GM21717 (cell line): ENCODE data around the gene UBR4.

Experiments
- ATAC-seq: cut with Tn5 transposase; IDR thresholded peaks from one replicate; pipeline ENCODE4 v1.9.1; 2021; ENCODE audit warnings: mild to moderate bottlenecking, moderate library complexity; ENCODE audit not compliant: unreplicated experiment

The UBR4 gene

DNA sequence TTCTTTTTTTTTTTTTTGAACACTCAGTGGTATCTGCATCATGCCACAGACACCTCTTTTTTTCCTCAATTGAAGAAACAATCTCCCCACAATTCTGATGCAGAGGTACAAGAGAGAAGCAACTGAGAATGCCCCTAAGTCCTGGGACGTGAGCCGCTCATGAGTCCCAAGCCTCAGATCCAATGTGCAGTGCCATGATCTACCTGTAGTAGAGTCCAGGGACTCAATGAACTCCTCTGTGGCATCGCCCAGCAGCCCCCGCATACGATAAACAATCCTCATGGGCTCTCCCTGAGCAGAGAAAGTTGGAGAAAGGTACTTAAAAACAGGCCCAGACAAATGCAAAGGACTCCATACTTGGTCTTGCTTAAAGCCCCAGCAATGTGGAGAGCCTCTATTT is 113.1 kb downstream of the UBR4 start:
- no peak for ATAC-seq

DNA sequence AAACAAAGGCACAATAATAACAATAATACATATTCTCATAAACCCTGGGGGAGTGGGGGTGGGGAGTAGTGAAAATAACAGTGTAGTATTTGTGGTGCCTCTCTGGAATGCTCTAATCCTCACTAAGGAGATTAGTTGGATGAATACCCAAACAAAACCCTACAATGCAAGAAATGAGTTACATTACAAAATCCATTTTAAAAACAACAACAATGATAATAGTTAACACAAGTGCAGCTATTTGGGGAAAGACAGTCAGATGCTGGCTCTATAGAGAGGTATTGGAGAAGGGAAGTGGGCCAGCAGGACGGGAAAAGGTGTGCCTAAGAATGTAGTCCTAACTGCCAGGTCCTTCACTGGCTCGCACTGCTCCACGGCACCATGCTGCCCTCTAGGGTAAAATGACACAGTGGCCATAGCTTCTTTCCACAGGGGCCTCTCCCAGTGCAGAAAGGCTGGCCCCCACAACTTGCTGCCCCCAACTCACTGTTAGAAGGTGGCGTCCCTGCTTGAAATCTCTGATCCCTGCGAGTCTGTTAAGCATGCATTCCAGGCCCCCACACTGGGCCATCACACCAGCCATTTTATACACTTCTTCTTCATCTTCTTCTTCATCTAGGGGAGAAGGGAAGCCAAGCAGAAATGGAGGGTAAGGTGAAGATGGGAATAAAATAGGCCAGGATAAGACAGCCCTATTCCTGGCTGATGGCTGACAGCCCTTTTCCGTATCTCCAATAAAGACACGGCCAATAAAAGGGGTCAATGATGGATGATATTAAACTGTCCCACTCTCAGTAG is 113.8 kb downstream of the UBR4 start:
- ATAC-seq, result no peak

DNA sequence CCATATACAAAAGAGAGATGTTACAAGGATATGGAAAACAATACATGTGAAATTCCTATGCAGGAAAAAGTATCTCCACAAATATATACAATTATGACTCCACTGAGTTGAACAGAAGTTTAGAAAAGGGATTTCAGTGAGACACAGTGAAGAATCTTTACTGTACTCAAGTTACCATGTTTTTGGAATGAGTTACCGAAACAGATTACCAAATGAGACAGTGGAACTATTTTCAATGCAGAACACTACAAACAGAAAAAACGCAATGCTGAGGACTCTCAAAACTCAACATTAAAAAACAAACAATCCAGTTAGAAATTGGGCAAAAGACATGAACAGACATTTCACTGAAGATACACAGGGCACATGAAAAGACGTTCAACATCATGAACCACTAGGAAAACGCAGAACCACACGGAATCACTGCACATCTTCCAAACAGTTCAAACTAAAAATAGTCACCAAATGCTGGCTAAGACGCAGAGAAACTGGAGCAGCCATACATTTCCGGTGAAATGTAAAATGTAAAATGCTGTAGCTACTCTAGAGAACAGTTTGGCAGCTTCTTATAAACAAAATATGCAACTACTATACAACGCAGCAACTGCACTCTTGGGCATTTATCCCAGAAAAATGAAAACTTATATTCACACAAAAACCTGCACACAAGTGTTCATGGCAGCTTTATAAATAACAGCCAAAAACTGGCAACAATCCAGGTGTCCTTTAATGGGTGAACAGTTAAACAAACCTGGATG is 118.7 kb downstream of the UBR4 start:
- ATAC-seq, result no peak

DNA sequence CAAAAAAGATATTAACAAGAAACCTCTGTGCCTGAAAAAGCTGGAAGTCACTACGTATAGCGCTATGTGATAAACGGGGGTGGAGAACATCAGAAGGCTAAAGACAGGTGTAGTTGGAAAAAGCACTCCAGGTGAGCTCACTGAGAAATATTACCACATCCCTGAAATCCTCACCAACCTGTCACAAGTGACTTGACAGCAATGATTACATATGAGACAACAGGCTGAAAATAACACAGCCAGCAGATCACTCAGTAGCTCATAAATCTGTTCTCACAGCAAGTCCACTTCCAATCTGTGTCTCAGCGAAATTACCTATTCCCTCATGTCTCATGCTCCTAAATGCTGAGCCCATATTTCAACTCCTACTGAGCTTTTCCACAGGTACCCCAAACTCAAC is 120.5 kb downstream of the UBR4 start:
- ATAC-seq, result no peak

DNA sequence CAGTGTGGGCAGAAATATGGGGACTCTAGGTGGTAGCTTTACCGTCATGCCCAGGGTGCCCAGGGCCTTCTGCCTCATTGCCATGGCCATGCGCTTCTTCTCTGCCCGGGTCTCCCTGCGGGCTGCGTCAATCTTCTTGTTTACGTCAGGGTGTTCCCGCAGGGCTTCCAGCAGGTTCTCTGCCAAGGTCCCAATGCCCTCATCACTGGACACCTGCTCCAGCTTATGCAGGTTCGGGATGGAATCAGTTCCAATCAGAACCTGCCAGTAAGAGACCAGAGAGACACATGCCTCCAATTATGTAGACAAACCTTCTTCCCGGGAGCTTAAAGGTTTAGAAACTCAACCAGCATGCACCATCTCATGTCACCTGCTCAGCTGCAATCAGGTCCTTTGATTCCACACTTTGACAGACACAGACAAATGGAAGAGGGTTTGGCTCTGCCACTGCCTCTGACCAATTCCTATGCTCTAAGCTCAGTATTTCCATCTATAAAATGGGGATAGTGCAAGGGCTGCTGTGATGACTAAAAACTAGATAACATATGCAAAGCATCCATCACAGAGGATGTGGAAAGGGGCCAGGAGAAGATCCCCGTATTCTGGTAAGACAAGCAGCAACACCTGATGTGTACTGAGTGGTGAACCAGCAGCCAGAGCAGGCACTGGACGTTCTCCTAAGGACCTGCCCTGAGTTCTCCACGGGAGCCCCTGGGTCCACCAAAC is 121.2 kb downstream of the UBR4 start:
- ATAC-seq, result no peak

DNA sequence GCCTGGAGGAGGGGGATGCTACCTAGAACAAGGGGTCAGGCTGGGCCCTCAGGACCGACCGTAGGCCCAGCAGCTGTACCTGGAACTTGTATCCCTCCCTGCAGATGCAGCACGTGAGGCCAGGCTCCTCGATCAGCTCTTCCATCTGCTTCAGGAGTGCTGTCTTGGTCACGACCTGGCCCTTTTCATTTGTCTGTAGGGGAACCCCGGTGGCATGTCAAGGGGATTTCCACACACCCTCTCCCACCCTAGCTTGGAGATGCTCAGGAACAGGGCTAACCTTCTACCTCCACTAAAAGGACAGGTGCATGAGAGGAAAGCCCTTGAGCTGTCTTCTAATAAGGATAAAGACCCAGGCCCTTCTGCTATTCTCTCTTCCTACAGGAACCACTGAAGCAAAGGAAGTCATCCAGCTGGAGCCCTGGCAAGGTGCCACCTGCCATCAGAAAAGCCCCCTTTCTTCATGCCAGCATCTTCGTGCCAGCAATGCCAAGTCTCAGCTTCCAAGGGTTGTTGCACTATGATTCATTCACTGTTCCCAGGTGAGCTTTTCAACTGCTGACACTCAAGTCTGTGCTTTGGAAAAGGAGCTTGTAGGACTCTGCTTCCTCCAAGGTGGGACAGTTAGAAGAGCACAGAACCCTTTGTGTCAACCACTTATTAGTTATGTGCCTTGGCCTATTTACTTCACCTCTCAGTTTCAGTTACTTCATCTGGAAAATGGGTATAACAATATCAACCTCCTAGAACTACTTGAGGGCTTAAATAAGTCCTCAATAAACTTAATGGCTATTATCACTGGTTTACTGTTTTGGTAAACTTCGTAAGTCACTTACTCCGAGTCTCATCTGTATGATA is 122.1 kb downstream of the UBR4 start:
- no peak for ATAC-seq

DNA sequence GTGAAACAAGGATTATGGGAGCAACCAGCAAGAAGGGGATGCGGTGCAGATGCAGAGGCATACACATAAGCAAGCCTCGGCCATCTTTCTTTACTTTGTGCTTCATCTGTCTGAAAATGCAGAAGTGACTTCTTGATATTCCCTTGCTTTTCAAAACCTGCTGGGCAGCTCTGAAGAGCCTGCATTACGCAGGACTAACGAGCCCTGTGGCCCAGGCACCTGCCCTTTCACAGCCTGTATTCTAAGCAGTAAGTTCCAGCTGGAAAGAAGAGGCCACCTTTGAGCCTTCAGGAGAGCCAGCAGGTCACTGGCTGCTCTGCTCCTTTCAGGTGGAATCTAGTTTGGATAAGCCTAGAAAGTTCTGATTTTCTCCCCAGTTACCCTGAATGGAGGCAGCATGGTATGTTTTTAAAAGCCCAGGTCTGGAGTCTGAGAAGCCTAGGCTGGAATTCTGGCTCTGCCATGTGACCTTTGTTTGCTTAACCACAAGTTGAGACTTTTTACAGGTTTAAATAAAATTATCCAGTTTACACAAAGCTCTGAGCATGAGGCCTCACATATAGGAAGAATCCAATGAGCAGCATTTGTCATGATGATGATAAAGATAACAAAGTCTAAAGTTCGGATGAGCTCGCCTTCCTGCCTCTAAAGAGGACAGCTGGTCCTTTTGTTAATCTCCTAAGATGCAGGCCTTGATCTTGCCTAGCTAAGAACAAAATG is 122.9 kb downstream of the UBR4 start:
- no peak for ATAC-seq

DNA sequence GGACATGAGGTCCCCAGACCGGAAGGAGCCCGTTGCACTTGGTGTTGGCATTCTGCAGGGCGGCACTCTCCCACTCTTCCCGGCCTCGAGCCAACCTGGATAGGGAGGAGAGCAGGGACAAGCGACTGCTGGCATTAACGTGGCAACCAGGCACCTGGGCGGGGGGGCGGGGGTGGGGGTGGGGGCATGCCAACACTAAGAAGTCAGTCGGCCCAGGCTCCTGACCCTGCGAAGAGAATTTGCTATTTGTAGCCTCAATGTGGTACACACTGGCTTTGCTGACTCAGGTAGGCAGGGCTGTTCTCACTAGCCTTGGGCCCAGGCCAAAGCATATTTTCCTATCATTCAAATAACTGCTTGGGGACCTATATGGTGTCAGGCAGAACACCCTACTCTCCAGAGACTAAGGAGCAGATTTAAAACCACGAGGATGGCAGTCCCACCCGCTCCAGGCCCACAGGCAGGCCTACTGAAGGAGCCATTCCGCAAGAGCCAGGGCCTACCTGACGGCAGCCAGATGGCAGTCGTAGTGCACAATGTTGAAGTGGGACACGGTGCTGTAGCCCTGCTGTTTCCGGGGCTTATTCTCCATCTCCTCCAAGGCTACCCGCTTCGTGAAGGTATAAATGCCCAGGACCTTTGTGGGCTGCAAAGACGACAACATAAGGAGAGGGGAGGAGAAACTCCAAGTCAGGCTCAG is 123.7 kb downstream of the UBR4 start:
- ATAC-seq, result no peak

DNA sequence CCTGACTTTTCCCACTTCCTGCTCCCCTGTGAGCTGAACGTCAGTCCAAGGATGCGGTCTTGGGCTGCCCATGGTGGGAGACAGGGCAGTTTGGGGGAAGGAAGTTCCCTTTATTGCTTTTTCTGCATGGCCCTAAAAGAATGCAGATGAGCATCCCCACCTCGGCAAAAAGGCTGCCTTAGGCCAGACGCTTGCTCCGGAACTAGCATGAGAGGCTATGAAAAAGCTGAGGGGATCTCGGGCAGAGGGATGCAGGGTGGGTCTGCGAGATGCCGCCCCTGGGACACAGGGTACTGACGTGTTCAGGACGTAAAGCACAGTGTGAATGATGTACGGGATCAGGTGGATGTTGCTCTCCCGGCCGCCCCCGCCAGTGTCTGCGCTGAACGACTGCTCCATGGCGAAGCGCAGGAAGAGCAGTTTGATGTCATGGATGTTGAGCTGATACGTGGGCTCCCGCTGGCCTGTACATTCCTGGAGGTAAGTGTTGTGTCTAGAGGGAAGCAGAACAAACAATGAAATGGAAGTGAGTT is 125.8 kb downstream of the UBR4 start:
- no peak for ATAC-seq

DNA sequence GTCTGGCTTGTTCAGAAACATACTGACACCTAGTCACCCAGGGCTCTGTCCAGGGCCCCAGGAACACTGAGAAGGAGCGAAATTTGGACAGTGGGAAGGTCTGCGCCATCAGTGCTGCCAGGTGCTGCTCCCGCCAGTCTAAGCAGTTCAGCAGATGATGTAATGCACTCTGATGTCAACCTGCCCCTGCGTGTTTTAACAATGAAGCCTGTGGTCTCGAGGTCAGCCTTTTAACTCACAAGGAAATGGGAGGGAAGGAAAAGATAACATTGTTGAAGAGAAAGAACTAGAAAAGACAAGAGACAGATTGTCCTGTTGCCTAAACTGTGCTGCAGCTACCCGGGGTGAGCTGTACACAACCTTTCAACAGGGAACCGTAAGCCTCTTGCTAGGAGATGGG is 127.0 kb downstream of the UBR4 start:
- ATAC-seq, result no peak

DNA sequence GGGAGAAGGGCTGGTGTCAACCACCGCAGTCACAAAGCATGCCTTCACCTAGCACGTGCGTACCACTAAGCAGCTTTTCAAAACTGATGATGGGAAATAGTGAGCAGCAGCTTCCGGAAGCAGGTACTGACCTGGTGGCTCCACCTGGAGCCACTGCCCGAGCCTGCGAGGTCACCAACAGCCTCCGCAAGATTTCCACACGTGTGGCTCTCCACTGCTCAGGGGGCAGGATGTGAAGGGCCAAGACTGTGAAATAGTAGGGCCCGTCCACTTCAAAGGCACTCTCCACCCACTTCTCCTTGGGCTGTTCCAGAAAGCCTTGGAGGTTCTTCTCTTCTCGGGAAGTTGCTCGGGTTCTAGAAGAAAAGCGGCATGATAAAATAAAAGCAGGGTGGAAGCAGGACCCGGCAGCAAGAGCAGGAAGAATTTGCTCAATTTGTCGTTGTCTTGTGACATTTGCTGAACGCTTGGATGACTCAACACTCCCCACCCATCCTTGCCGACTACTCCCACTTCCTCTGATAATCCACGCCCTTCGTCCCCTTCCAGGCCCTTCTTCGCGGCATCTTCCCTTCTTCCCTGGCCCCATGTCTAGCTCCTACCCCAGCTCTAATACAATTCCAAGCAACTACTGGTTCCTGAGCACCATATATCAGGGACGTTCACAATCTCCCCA is 128.7 kb downstream of the UBR4 start:
- ATAC-seq, result no peak

DNA sequence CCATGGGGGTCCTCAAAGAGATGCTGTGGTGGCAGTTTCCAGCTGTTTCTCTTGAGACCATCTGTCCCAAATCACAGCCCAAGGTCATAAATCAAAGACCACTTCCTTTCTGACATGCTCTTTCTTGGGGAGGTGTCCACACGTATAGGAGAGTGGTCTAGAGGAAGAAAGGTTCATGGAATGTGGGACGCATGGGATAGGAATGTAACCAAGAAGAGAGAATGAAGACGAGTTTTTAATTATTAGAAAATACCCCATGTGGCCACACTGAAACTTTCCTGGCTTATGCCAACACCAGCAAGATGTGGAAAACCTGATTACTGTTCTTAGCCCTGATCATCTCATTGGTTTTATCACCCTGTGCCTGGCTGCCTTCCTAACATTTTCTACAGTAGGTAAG is 129.3 kb downstream of the UBR4 start:
- ATAC-seq, result no peak

DNA sequence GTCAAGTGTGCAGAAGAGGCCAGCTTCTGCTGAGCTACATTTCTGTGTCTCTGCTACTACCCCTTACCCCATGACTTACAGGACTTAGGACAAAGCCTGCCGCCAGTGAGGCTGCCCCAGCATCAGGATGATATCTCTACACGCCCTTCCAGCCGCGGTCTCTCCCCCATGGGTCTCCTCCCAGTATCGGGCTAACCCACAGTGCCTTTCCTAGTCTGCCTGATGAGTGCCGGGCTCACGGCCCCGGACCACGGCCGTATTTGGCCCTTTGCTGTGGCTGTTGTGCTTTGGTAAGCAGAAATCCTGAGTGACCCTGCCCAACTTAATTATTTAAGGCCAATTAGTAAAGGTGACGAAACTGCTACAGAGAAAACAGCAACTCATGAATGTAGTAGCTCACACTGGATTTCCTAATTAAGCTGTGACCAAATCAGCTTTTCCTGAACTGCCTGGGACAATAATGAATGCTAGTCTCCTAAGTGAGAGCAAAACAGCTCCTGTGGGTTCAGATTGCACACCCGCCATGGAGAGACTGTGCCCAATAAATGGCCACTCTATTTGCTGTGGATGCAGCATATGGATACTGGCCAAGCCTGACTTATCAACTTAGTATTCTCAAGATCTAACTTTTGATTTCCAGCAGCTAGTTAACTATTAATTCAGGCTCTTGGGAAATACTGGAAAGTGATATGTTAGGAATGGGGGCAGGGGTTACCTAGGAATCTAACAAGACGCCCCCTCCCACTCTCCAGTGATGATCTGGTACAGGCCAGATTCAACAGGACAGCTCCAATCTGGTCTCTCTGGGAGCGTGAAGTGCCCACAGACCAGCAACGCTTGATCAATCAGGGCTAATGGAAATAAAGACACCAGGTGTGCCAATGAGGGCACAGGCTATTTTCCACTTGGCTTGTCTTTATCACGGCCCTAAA is 130.3 kb downstream of the UBR4 start:
- ATAC-seq, result no peak

DNA sequence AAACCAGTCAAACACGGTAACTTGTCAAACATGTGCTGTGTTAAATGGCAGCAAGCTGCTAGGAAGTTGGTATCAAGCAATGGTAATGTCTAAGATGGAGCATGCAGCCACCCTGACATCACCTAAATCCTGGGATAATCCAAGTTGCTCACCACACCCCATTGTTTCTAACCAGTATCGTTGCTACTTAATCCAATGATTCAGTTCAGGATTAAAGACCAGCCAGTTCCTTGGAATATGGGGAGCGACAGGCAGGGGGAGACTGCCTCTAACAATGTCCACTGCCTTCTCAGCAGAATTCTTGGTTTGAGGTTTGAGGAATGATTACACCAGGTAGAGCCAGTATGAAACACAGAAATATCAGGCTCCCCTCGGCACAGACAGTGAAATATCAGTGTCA is 131.5 kb downstream of the UBR4 start:
- ATAC-seq, result no peak

DNA sequence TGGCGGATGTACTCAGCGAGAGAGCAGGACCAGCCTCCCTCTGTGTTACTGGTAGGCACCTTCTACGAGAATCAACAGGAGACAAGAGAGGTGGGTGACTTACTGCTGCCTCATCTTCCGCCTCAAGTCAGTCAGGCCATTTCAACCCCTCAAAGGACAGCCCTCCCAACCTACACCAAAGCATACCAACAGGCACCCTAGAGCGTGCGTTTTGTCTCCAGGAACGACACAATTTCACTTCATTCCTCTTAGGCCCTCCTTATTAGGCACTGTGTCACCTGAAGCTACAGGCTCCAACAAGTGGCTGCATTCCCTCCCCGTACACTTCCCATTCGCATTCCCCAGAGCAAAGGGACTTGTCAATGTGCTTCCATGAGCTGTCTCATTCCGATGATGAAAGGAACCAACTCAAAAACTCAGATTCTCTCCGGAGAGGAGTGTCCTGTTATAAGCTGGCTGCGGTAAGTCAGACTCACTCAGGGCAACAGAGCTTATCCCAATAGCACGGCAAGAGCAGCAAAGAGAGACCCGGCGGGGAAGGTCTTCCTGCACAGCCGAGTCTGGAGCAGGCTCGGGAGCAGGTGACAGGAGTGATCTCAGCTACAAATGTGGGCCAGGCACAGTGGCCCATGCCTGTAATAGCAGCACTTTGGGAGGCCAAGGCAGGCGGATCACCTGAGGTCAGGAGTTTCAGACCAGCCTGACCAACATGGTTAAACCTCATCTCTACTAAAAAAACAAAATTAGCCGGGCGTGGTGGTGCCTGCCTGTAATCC is 133.0 kb downstream of the UBR4 start:
- no peak for ATAC-seq

DNA sequence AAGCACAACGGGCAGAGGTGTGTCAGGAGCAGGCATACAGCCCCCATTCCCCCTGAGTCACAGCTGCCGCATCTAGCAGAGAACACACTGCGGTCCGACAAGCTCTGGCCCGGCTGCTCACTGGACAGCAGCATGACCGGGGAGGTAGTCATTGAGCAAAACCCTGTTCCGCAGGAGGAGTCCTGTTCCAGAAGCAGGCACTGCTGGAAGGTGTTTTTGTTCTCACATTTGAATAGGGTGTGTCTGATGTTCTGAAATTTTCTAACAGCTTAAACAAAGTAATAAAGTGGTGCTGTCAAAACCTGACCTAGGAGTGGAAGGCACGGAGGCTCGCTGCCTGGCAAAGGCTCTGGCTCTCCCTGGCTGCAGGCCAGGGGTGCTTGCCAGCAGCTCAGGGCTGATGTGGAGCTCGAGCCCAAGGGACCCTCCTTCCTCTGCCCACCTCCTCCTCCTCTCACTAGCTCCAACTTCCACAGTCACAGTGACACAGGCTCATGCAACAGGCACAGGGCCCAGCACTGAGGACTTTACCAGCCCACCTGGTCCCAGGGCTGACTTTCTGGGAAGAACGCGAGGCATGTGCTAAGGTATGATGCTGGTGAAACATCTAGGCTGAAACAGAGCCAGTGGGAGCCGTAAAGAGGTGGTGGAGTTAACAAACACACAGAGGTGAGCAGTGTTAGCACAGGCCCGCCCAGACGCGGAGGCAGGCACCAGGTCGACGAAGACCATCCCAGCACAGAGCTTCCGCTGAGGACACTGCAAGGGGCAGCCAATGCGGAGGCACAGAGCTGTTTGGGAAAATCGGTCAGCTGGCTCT is 135.0 kb downstream of the UBR4 start:
- no peak for ATAC-seq
